NAMALWA (cell line): ENCODE data around the gene GRM6.
A peak's percentile ranks its signal among the peaks of the same experiment; 100 is the strongest.

Experiments
- DNase-seq: peaks from one replicate; pipeline ENCODE4 v3.0.0-alpha.2; 2015; ENCODE audit warnings: low spot score

Gene GRM6

DNA sequence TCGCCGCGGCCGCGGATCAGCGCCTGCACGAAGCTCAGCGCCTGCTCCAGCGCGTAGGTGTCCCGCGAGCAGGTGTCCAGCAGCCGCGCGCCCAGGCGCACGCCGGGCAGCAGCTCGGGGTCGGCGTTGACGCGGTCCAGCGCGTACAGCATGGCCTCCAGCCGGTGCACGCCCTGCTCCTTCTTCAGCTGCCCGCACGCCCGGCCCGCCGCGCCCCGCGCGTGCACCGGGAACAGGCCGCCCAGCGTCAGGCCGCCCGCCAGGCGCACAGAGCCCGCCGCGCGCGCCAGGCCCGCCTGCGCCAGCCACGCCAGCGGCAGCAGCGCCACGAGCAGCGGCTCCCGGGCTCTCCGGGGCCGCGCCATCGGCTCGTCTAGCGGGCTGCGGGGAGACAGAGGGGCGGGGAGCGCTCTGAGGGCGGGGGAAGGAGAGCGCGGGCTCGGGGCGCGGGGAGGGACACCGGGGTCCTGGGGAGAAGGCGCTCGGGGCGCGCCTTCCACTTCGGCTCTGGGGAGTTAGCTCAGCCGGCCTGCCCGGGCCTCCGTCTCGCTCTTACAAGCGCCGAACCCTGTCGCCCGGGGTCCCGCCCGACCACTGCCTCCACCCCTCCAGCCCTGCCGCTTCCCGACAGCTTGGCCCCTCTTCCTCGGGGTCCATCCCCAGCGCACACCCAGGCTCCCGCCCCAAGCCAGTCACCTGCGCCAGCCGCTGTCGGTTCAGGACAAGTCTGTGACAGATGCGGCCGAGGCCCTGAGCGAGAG is at the start of gene GRM6:
Gene GRM6 (minus strand): TSS at position 741 of the 761 bp plus-strand sequence. CDS start 376 bp downstream, at position 365.
- DNase-seq, result no peak

GRCh38 chr5:179044765-179045164 is 49.6 kb upstream of the GRM6 start:
- DNase-seq, result no peak

GRCh38 chr5:179033004-179033580 is 38.0 kb upstream of the GRM6 start:
- no peak for DNase-seq

DNA sequence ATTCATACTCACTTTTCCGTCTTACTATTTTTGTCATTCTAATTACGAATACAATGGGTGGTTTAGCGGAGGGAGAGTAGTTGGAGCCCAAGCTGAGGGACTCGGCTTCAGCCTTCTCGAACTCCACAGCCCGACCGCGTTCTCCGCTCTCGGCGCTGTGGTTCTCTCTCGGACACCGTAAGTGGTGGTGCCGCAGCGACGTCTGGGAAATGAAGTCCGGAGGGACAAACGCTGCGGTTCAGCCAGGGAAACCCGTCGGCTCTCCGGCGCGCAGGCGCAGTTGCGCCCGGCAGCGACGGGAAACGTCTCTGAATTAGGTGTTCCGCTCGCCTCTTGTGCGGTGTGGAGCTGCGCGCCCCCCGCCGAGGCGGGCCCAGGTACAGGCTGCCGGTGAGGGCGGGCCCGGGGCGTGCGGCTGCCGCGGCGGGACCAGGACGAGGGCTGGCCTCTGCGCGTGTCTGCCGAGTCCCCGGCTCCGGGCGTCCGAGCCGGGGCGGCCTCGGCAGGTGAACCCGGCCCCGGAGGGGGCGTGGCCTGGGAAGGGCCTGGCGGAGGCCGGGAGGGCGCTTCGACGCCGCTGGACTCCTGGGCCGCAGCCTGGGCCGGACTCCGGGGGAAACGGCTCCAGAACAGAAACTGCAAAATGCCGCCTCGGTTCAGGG is 28.5 kb upstream of the GRM6 start, which contains the start of gene ZNF879:
Gene ZNF879 (plus strand): TSS at position 277 of the 662 bp plus-strand sequence. CDS start 1,201 bp downstream, outside the sequence.
- peak; percentile 88 for DNase-seq

GRCh38 chr5:179008667-179009066 is 13.5 kb upstream of the GRM6 start:
- peak; percentile 21 for DNase-seq

GRCh38 chr5:179006564-179006963 is 11.4 kb upstream of the GRM6 start:
- DNase-seq, result no peak

DNA sequence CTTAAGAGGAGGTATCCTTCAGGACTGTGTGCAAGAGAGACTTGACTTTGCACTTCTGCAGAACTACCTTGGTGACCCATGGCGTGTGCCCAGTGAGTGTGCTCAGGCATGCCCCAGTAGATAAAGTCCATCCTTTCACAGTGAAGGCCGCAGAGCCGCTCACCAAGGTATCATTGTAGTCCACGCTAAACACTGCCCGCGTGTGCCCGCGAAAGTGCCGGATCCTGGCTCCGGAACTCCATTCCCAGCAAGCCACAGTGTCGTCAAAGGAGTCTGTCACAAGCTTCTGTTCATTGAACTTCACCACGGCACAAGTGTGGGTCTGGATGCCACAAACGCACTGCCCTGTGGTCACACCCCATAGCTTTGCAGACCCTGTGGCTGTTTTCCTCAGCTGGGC is 3.3 kb upstream of the GRM6 start:
- DNase-seq, result no peak

DNA sequence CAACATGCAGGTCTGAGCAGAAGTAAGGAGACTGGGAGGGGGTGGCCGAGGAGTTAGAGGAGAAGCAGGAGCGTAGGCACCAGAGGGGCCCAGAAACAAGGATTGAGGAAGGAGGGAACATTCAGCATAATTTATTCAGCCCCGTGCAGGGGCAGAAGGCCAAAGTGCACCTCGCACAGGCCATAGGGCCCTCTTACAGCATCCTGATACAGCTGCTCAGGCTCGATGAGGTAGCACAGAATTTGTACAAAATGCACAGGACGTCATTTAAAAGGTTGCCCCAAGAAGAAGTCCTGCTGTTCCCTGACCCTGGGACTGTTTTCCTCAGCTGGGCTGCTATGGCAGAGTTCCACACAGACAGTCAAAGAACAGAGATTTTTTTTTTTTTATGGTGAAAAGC is 2.1 kb upstream of the GRM6 start:
- DNase-seq, result no peak

DNA sequence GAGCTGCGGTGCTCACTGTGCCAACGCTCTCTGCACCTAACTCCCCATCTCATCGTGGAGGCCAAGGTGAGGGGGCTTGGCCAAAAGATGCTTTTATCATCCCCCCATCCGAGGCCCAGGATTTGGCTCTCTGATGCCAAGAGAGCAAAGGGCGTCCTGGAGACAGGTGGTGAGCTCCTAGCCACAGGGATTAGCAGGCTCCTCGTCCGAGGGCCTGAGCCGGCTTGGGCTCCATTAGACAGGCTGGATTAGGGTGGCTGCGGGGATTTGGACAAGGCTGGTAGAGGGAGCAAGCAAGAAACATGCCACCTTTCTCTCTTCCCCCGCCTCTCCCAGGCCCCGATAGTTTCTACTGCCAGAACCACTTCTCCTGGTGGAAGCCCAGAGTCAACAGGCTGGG is 1.0 kb upstream of the GRM6 start:
- no peak for DNase-seq

DNA sequence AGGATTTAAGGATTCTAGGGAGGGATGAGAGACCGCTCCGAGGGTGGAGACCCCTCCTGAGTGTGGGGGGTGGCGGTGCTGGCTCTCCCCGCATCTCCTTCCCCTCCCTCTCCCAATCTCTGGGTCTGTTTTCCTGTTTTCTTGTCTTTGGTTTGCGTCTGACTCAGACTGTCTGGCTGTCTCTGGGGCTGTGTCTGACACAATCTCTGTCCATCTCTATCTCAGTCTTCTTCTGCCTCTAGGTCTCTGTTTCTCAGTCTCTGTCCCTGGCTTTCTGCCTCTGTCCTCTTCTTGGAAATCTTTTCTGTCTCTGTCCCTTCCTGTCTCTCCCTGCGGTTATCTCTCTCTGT is 196 bp upstream of the GRM6 start:
- DNase-seq, result no peak

- no peak for DNase-seq
Measured at GRCh38 chr5:178993955-178994579, 1.1 kb downstream of the GRM6 start.

DNA sequence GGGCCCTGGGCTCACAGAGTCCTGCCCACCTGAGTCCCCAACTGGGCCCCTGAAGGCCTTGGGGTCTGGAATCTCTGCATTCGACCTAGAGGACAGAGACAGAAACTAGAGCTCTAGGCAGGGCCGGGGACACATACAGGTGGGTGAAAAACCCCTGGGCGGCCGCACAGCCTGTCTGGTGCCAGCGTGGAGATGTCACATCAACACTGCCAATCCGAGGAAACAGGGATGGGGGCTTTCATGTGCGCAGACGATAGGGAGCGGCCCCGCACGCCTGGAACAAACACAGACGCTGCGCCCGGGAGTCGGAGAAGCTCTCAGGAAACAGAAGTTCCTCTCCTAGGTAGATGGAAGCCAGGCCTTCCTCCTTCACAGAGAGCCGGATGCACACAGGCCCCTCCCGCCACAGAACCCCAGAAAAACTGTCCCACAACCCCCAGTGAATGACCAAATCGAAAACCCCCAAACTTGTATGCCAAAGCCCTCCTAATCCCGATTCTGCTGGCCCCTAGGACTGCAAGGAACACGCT is 1.8 kb downstream of the GRM6 start:
- no peak for DNase-seq

- no peak for DNase-seq
Measured at GRCh38 chr5:178992291-178992895, 2.7 kb downstream of the GRM6 start.

DNA sequence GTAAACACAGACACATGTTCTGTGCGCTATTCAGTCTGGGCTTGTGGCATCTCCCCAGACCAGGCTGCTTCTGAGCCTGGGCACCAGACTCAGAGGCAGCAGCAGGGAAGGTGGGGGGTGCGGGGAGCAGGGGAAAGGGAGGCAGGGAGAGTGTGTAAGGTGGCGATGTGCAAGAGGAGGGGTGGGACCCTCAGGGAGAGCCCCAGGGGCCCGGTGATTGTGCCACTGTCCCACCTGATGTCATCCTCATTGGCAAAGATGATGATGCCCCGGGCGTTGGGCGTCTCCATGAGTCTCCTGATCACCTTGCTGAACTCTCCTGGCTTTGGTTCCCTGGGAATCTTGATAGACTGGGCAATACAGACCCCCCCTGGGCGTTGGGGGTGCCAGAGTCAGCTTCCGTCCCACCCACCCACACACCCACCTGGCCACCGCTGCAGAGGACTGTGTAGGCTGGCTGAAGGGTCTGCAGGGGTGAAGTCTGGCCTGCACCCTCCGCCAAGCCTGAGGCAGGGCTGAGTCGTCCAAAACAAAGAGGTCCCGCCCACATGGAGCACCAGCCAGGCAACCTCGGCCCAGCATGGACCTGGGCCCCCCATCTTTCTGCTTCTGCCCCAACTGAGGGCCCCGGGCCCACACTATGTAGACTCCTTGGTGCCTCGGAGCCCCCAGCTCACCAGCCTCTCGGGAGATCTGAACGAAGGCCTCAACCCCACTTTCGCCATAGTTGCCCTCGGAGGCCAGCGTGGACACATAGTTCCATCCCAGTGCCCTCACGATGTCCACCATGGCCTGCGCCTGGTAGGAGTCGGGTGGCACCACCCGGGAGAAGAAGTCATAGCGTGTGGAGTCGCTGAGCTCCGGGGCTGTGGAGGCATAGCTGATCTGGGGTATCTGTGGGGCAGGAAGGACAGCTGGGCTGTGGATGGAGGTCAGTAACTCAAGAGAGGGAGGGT is 3.7 kb downstream of the GRM6 start:
- no peak for DNase-seq

DNA sequence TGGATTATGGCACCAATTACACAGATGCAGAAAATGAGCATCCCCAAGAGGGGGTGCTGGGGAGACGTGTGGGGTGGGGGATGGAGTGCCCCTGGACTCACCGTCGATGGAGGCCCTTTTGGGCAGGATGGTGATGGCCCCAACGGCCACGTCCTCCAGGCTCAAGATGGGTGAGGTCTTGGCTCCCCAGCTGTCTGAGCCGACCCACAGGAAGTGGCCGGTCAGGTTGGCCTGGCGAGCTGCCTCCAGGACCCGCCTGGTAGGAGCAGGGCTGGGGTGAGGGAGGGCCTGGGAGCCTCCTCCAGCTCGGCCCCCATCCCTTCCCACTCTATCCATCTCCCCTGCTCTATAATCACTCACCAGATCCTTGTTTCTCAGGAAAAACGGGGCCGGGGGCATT is 4.6 kb downstream of the GRM6 start:
- no peak for DNase-seq

GRCh38 chr5:178989311-178989710 is 5.8 kb downstream of the GRM6 start:
- DNase-seq, result no peak

DNA sequence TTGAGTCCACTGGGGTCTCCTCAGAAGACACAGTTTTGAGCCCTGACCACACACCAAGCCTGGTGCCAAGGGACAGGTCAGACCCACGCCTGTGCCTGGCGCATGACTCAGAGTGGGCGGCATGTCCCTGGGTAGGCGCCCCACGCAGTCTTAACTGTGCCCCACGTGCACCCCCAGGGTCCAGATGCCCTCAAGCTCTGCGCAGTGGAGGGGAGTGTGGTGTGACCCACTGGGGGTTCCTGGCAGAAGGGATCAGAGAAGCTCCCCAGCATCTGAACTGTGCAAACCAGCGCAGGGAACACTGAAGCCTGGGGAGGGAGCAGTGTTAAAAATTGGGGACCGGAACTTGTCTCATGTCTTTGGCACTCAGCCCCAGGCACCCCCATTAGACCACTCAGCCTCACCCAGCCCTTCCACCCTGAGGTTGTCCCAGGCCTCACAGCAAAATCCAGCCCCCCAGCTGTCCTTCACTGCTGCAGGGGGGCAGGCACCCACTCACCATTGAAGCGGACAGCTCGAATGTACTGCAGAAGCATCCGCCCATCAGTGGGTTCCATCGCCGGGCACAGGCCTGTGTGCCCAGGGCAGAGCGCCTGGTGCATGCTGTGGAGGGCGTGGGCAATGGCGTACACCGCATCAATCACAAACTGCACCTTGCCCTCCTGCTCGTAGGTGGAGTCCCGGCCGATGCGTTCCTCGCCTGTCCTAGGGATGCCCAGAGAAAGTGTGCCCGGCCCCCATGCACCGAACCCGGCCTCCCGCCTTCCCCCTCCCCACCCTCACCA is 6.5 kb downstream of the GRM6 start:
- no peak for DNase-seq

- DNase-seq, result no peak
Measured at GRCh38 chr5:178986326-178986960, 8.7 kb downstream of the GRM6 start.
